Right ventricle myocardium superior (tissue), 1 donor: ENCODE data around the gene TSHZ1. TPM values are rescaled to one million over a fixed set of nuclear protein-coding genes. Genes with fewer than 3 reads are reported as not detected.

Source experiments
- ATAC-seq: fragments of 200-7000 bp; cut with Tn5 transposase; one replicate; pipeline ENCODE4 v1.9.1; 2020; ENCODE audit warnings: mild to moderate bottlenecking; ENCODE audit not compliant: poor library complexity
- DNase-seq: peaks from one replicate; pipeline ENCODE4 v3.0.0-alpha.2; 2020
- intact Hi-C: fragments of 100-400 bp; cut with DNase I; formaldehyde crosslinking; loops from one replicate; pipeline ENCODE4 v1.11.2; 2022
- total RNA-seq: library from RNA; stranded (reverse); fragmentation: NEBNext Ultra II Directional; extraction: Animal tissue kit (Norgen Biotek cat#: 25700); gene quantifications from one replicate; pipeline ENCODE4 v1.2.1, GENCODE V29; 2021
- donor health status: DM: no; HTN: yes; CAD: no; lungs with severe emphysema.

Gene TSHZ1
- total RNA-seq, 1 donor from 2014 or later = 24.0 TPM

GRCh38 chr18:75216212-75216910 is 5.8 kb downstream of the TSHZ1 start:
- ATAC-seq = no peak
- DNase-seq = no peak
- intact Hi-C loops = no loop called here

- ATAC-seq (no peak), DNase-seq (no peak)
- intact Hi-C loops = no loop called here
Observed at GRCh38 chr18:75216911-75217689, 6.5 kb downstream of the TSHZ1 start.

- peak; percentile 6 for ATAC-seq
- no peak for DNase-seq
- intact Hi-C loops = no loop called here
Observed at GRCh38 chr18:75218065-75218923, 7.7 kb downstream of the TSHZ1 start.

- DNase-seq = no peak
- intact Hi-C loops = no loop called here
- ATAC-seq = no peak
Observed at GRCh38 chr18:75219745-75220375, 9.3 kb downstream of the TSHZ1 start.

- ATAC-seq = peak; percentile 36
- intact Hi-C loops = no loop called here
- no peak for DNase-seq
Observed at GRCh38 chr18:75220551-75221355, 10.2 kb downstream of the TSHZ1 start.

GRCh38 chr18:75221397-75221796 is 10.8 kb downstream of the TSHZ1 start:
- no peak for ATAC-seq
- intact Hi-C loops = no loop called here
- no peak for DNase-seq

GRCh38 chr18:75221897-75222296 is 11.3 kb downstream of the TSHZ1 start:
- ATAC-seq = no peak
- DNase-seq = no peak
- intact Hi-C loops = no loop called here

GRCh38 chr18:75222407-75222806 is 11.8 kb downstream of the TSHZ1 start:
- no peak for ATAC-seq
- DNase-seq = no peak

GRCh38 chr18:75223687-75224347 is 13.2 kb downstream of the TSHZ1 start:
- ATAC-seq = no peak
- intact Hi-C loops = no loop called here
- no peak for DNase-seq

More at GRCh38 chr18:75222407-75222806, 11.8 kb downstream of the TSHZ1 start:
- intact Hi-C loops = no loop called here

GRCh38 chr18:75226286-75226955 is 15.8 kb downstream of the TSHZ1 start:
- ATAC-seq (peak; percentile 27), DNase-seq (peak; percentile 47)
- intact Hi-C loops = no loop called here

- intact Hi-C loops = no loop called here
- ATAC-seq = peak; percentile 16
- DNase-seq = no peak
Observed at GRCh38 chr18:75226956-75227316, 16.3 kb downstream of the TSHZ1 start.

- DNase-seq = no peak
- intact Hi-C loops = no loop called here
- peak; percentile 27 for ATAC-seq
Observed at GRCh38 chr18:75227535-75228296, 17.1 kb downstream of the TSHZ1 start.

GRCh38 chr18:75228967-75229366 is 18.4 kb downstream of the TSHZ1 start:
- no peak for DNase-seq
- intact Hi-C loops = no loop called here
- no peak for ATAC-seq

- intact Hi-C loops = no loop called here
- DNase-seq = no peak
- ATAC-seq = no peak
Observed at GRCh38 chr18:75229437-75229836, 18.8 kb downstream of the TSHZ1 start.

- ATAC-seq (no peak), DNase-seq (no peak)
- intact Hi-C loops = no loop called here
Observed at GRCh38 chr18:75230163-75231052, 19.8 kb downstream of the TSHZ1 start.

- intact Hi-C loops = no loop called here
- DNase-seq (no peak), ATAC-seq (no peak)
Observed at GRCh38 chr18:75231053-75231406, 20.4 kb downstream of the TSHZ1 start.
